GM18505 (cell line): ENCODE data around the gene GAGE12F.
"Not testable (repeated sequence)": the region's sequence is repeated elsewhere in the genome, so short reads cannot be mapped to it uniquely, and the experiment has no call there.

ENCODE experiments used
- ATAC-seq: cut with Tn5 transposase; IDR thresholded peaks from one replicate; pipeline ENCODE4 v1.9.1; 2021; ENCODE audit not compliant: unreplicated experiment
- POLR2A ChIP-seq: IDR thresholded peaks from 4 replicates; pipeline ENCODE4 v1.6.1; 2011; ENCODE audit warnings: borderline replicate concordance; ENCODE audit not compliant: insufficient read depth, insufficient read length; ENCODE audit errors: extremely low read depth

The GAGE12F gene

DNA sequence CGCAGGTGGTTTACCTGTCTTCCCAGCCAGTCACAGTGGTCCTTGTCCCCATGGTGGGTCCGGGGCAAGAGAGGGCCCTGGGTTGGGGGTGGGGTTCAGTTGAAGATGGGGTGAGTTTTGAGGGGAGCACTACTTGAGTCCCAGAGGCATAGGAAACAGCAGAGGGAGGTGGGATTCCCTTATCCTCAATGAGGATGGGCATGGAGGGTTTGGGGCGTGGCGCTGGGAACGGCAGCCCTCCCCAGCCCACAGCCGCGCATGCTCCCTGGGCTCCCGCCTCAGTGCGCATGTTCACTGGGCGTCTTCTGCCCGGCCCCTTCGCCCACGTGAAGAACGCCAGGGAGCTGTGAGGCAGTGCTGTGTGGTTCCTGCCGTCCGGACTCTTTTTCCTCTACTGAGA, at the start of gene GAGE12F:
TSS of gene GAGE12F (plus strand) at position 301 of the 400 bp plus-strand sequence. CDS start 1,155 bp downstream, outside the sequence.
- not testable (repeated sequence) for ATAC-seq

DNA sequence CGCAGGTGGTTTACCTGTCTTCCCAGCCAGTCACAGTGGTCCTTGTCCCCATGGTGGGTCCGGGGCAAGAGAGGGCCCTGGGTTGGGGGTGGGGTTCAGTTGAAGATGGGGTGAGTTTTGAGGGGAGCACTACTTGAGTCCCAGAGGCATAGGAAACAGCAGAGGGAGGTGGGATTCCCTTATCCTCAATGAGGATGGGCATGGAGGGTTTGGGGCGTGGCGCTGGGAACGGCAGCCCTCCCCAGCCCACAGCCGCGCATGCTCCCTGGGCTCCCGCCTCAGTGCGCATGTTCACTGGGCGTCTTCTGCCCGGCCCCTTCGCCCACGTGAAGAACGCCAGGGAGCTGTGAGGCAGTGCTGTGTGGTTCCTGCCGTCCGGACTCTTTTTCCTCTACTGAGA, 28.8 kb upstream of the GAGE12F start, which contains the start of gene GAGE12C:
TSS of gene GAGE12C (plus strand) at position 301 of the 400 bp plus-strand sequence. CDS start 1,155 bp downstream, outside the sequence.
- ATAC-seq = not testable (repeated sequence)

DNA sequence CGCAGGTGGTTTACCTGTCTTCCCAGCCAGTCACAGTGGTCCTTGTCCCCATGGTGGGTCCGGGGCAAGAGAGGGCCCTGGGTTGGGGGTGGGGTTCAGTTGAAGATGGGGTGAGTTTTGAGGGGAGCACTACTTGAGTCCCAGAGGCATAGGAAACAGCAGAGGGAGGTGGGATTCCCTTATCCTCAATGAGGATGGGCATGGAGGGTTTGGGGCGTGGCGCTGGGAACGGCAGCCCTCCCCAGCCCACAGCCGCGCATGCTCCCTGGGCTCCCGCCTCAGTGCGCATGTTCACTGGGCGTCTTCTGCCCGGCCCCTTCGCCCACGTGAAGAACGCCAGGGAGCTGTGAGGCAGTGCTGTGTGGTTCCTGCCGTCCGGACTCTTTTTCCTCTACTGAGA, 19.2 kb upstream of the GAGE12F start, which contains the start of gene GAGE12D:
TSS of gene GAGE12D (plus strand) at position 301 of the 400 bp plus-strand sequence. CDS start 1,155 bp downstream, outside the sequence.
- not testable (repeated sequence) for ATAC-seq

DNA sequence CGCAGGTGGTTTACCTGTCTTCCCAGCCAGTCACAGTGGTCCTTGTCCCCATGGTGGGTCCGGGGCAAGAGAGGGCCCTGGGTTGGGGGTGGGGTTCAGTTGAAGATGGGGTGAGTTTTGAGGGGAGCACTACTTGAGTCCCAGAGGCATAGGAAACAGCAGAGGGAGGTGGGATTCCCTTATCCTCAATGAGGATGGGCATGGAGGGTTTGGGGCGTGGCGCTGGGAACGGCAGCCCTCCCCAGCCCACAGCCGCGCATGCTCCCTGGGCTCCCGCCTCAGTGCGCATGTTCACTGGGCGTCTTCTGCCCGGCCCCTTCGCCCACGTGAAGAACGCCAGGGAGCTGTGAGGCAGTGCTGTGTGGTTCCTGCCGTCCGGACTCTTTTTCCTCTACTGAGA, 9.7 kb upstream of the GAGE12F start, which contains the start of gene GAGE12E:
TSS of gene GAGE12E (plus strand) at position 301 of the 400 bp plus-strand sequence. CDS start 1,155 bp downstream, outside the sequence.
- ATAC-seq = not testable (repeated sequence)

DNA sequence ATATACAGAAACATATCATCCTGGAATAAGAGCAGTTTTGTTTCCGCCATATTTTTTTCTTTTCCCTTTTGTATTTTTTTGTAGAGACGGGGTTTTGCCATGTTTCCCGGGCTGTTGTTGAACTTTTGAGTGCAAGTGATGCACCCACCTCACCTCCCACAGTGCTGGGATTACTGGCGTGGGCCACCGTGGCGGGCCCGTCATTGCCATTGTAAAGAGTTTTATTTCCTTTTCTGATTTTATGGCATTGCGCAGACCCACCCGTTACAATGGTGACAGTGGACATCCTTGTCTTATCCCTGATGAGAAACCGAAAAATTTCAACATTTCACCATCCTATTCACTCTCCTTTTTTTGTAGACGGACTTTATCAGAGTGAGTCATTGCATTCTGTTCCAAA, 8.1 kb downstream of the GAGE12F start:
- not testable (repeated sequence) for ATAC-seq

DNA sequence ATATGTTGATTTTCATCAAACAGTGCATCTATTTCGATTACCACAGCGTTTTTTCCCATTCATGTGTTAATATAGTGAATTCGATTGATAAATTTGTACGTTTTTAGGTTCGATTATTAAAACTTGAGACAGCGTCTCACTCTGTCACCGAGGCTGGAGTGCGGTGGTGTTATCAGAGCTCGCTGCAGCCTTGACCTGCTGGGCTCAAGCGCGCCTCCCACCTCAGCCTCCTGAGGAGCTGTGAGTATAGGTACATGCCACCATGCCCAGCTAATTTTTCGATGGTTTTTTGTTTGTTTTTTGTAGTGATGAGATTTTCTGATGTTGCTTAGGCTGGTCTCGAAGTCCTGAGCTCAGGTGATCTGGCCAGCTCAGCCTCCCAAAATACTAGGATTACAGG, 8.5 kb downstream of the GAGE12F start:
- not testable (repeated sequence) for ATAC-seq

GRCh38 chrX:49570100-49570499, 9.5 kb downstream of the GAGE12F start, which contains the start of gene GAGE12G:
Gene GAGE12G (plus strand): TSS chrX:49570400. CDS start chrX:49571555, 1,155 bp downstream.
- not testable (repeated sequence) for ATAC-seq

DNA sequence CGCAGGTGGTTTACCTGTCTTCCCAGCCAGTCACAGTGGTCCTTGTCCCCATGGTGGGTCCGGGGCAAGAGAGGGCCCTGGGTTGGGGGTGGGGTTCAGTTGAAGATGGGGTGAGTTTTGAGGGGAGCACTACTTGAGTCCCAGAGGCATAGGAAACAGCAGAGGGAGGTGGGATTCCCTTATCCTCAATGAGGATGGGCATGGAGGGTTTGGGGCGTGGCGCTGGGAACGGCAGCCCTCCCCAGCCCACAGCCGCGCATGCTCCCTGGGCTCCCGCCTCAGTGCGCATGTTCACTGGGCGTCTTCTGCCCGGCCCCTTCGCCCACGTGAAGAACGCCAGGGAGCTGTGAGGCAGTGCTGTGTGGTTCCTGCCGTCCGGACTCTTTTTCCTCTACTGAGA, 19.0 kb downstream of the GAGE12F start, which contains the start of gene GAGE12H:
TSS of gene GAGE12H (plus strand) at position 301 of the 400 bp plus-strand sequence. CDS start 1,155 bp downstream, outside the sequence.
- not testable (repeated sequence) for ATAC-seq

GRCh38 chrX:49589196-49589595, 28.6 kb downstream of the GAGE12F start, which contains the start of gene GAGE2A:
Gene GAGE2A (plus strand): TSS chrX:49589496. CDS start chrX:49590651, 1,155 bp downstream.
- ATAC-seq = not testable (repeated sequence)

DNA sequence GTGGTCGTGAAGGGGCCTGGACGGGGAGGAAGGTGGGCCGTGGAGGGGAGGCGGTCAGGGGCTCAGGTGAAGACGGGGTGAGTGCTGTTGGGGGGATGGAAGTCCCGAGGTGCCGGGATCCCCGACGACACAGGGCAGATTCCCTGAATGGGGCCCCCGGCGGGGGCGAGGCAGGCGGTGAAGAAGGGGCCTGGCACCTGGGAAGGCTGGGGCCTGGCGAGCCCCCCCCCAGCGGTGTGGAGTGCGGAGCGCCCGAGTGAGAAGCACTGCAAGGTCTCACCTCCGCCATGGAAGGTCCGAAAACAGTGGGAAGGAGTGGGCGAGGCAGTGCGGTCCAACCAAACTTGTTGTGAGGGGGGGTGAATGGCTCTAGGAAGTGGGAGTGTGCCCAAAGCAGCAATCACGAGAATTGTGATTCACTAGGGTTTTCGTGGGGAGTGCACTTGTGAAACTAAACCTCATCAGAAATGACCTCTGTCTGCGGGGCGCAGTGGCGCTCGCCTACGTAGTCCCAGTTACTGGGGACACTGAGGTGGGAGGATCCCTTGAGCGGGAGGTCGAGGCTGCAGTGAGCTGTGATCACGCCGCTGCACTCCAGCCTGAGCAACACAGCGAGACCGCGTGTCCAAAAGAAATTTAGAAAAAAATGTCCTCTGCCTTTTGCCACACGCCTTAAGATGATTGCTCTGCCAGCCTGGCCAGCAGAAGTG, 29.3 kb downstream of the GAGE12F start:
- not testable (repeated sequence) for ATAC-seq

GRCh38 chrX:49590488-49590887, 29.8 kb downstream of the GAGE12F start:
- ATAC-seq = not testable (repeated sequence)

DNA sequence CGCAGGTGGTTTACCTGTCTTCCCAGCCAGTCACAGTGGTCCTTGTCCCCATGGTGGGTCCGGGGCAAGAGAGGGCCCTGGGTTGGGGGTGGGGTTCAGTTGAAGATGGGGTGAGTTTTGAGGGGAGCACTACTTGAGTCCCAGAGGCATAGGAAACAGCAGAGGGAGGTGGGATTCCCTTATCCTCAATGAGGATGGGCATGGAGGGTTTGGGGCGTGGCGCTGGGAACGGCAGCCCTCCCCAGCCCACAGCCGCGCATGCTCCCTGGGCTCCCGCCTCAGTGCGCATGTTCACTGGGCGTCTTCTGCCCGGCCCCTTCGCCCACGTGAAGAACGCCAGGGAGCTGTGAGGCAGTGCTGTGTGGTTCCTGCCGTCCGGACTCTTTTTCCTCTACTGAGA, 38.1 kb downstream of the GAGE12F start, which contains the start of gene GAGE1:
TSS of gene GAGE1 (plus strand) at position 301 of the 400 bp plus-strand sequence. CDS start 1,155 bp downstream, outside the sequence.
- not testable (repeated sequence) for ATAC-seq

- ATAC-seq = no peak
- no peak for TF ChIP-seq POLR2A
Measured at GRCh38 chrX:49610718-49611310, 50.2 kb downstream of the GAGE12F start.
